GM19328 (cell line): Measurements from ENCODE around the gene PEDS1.
"Not testable (repeated sequence)": the region's sequence is repeated elsewhere in the genome, so short reads cannot be mapped to it uniquely, and the experiment has no call there.

ENCODE experiments used
- ATAC-seq: cut with Tn5 transposase; IDR thresholded peaks from one replicate; pipeline ENCODE4 v1.9.1; 2021; ENCODE audit warnings: mild to moderate bottlenecking, moderate library complexity; ENCODE audit not compliant: unreplicated experiment

Gene PEDS1

GRCh38 chr20:50115041-50115512 lies 38.4 kb downstream of the PEDS1 start:
- no peak for ATAC-seq

DNA sequence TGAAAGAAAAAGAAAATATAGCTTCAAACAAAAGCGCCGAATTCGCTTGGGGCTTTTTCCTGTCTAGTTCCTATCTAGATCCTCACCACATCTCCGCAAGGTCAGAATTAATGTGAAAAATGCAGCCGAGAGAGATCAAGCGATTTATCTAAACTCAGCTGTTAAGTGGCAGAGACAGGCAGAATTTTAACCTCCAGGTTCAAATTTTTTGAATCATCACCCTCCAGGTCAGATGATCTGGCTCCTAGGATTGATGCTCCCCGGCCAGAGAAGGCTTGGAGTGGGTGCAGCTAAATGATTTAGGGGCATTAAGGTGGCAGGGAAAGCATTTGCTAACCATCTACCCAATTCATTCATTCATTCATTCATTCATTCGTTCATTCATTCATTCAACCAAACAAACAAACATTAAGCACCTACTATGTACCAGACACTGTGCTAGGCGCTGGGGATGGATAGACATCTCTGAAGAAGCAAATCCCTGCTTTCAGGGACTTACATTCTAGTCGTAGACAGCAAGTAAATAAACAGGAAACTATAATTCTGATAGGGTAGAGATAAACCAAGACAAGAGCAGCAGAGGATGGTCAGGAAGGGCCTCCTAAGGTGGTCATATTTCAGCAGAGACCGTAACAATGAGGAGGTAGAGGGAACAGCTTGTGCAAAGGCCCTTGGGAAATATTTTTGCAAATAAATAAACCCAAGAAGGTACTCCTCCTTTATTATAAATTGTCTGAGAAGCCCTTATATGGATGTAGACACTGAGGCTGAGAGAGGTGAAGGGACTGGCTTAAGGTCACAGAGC lies 39.9 kb downstream of the PEDS1 start:
- ATAC-seq: no peak

DNA sequence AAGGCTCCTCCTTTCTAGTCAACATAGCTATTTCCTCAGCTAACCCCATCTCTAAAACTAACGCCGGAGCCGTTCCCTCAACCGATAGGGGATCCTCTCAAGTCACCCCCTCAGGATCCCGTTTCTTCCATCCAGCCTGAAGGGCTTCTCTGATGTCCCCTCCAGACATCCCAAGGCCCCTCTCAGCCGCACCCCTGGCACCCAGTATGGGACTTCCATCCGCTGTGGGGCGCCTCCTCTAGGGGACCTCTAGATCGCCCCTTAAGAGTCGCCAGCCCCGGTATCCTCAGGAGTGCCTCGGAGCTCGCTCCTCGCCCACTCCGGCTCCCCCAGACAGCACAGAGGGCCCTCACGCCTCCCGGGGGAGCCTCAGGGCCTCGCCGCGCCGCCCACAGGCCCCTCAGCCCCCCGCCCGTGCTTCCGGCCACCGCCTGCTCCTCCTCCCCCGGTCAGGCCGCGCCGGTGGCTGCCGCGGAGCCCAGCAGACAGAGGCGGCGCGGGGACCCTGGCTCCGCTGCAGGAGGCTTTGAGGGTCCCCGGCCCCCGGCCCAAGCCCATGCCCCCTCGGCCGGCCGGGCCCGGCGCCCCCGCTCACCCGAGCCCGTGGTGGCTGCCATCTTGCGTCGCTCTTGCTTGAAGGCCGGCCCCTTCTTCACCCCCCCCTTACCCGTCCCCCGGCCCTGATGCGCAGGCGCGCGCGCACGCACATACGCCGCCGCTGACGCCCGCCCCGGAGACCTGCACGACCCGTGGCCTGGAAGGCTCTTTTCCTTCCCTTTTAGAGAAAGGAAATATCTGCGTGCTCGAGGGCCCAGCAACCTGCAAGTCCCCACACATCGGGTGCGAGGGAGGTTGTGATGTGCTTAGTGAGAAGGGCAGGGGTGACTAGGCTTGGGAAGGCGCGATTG lies 40.8 kb downstream of the PEDS1 start, which contains the start of gene UBE2V1:
UBE2V1 (minus strand) TSS at position 639 of the 908 bp plus-strand sequence; CDS start at position 617, 22 bp downstream.
- ATAC-seq: peak; percentile 35

GRCh38 chr20:50111829-50112495 lies 41.6 kb downstream of the PEDS1 start:
- ATAC-seq: no peak

DNA sequence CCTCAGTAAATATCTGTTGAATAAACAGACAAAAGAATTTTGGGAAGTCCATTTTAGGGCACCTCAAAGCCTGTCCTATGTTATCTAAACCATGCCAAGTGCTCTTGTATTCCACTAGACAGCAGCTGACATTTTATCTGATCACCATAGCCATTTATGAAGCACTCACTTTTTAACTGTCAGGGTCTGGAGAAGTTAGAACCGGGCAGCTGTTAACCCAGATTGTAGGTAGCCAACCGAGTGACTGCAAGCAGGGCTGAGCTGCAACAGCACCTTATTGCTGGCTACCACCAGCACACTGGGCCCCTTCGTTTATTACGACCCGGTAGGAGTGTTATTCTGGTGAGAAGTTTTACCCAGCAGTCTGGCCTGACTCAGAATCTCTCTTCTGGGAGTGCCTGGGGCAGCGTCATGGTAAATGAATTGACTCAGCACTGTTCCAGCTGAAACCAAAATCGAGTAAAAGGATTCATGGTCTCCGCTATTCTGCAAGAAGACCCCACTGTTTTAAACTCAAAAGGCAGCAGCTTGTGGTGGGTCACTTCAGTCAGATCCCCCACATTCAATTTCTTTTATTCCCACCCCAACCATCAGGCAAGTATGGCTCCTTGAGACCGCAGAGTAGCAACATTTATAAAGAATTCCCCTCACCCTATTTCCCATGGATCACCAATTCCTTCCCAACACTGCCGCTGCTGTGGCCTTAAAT lies 42.2 kb downstream of the PEDS1 start:
- no peak for ATAC-seq

- no peak for ATAC-seq
Measured at GRCh38 chr20:50110141-50111047, 43.1 kb downstream of the PEDS1 start.

DNA sequence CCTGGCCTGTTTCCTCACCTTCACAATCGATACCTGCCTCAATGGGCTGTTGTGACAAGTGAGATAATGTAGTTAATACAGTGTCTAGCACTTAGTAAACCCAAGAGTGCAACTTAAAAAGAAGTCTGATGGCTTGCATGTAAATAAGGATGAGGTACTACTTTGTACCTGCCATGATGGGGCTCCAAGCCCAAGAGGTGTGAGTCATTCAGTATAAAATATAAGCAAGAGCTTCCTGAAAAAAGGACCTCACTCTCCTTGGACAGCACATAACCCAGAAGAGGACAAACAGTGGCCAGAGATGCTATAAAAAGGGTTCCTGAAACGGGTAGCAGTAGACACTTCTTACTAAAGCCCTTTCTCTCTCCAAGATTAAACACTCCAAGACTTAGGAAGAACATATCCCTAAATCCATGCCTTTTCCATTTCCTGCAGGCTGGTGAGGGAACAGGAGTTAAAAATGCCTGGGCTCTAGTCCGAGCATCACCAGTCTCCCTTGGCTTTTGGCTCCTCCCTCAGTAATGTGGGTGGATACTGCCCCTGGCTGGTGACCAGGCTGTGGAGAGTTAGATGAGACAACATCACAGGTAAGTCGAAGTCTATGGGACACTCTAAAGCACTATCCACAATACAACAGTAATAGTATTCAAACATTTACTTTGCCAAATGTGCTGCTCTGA lies 44.8 kb downstream of the PEDS1 start:
- no peak for ATAC-seq

DNA sequence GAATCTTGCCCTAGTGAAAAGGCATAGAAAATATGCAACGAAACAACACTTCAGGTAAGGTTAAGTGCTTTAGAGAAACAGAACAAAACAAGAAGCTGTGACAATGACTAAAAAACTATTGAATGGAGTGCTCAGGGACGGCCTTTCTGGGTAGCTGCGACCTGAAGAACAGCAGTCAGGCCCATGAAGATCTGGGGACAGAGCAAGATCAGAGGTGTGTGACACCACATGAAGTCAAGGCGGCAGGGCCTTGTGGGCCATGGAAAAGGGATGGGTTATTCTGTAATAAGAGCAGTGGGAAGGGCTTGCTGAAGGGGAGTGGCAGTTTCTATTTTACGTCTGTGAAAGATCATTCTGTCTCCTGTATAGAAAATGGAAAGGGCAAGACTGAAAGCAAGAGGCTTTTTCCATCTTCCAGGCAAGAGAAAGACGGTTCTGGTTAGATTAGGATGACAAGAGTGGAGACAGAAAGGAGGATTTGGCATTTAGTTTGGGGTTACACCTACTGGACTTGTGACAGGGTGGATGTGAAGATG lies 45.7 kb downstream of the PEDS1 start:
- no peak for ATAC-seq

GRCh38 chr20:50107086-50107660 lies 46.4 kb downstream of the PEDS1 start:
- no peak for ATAC-seq

GRCh38 chr20:50106669-50107068 lies 46.9 kb downstream of the PEDS1 start:
- ATAC-seq: not testable (repeated sequence)
